ENCODE results near the gene NES. TPM values are rescaled to one million over a fixed set of nuclear protein-coding genes. Genes with fewer than 3 reads are reported as not detected.

NES gene
- total and polyA plus RNA-seq, 2 of the 8 experiments (the other 6 are each of a cell fraction or from before 2014, with no cell fraction given), result 13.3 to 135 TPM

GRCh38 chr1:156692441-156692924 is 15.3 kb upstream of the NES start (continued):
- no peak for TF ChIP-seq BRCA1 (IDR thresholded peaks at IDR 0.05; ENCODE audit: low read depth, low read length)
- no peak for TF ChIP-seq GABPA (IDR thresholded peaks at IDR 0.05; ENCODE audit: borderline replicate concordance, insufficient read depth, low read length)
